Adrenal gland (tissue), 5 donors: Measurements from ENCODE around the gene SYCE1L.

Experiments
- POLR2A ChIP-seq, 2 donors: fragments of 450-650 bp; IDR thresholded peaks; one replicate each; pipeline ENCODE4 v1.6.1; 2017; ENCODE audit warnings: antibody characterized with exemption in 2 of 2, mild to moderate bottlenecking in 2 of 2, moderate library complexity in 1 of 2
- TF ChIP-seq, protein P1 (sequence below), 6 experiments: fragments of 450-650 bp in 4 of 6; fragments of 200-600 bp in 2 of 6; sonication (generic) in 1 of 6; IDR thresholded peaks; 1 replicate in 5 of 6; 2 replicates in 1 of 6; pipeline versions ENCODE4 v1.5.1 to v1.8.0; 2016 to 2021; ENCODE audit warnings: antibody characterized with exemption in 6 of 6, mild to moderate bottlenecking in 2 of 6, moderate library complexity in 1 of 6
- donor health status: DM: no; HTN: no; CAD: no.

DNA sequence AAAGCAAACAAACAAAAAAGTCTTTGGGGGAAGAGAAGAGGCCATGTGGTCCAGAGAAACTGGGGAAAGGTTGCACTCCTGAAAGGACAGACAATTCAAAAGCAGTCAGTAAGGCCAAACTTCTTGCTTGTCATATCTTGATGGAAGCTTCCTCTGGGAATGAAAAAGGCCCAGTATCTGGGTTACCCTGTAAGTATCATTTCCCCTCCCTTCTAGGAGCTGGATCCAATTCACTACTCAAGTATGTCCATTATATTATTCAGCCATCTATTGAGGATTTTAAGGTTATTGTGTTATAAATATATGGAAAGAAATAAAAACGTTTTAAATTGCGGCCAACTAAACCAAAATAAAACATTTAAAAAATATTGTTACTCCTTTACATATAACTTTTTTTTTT, 34.2 kb upstream of the SYCE1L start:
- TF ChIP-seq, protein P1, sequence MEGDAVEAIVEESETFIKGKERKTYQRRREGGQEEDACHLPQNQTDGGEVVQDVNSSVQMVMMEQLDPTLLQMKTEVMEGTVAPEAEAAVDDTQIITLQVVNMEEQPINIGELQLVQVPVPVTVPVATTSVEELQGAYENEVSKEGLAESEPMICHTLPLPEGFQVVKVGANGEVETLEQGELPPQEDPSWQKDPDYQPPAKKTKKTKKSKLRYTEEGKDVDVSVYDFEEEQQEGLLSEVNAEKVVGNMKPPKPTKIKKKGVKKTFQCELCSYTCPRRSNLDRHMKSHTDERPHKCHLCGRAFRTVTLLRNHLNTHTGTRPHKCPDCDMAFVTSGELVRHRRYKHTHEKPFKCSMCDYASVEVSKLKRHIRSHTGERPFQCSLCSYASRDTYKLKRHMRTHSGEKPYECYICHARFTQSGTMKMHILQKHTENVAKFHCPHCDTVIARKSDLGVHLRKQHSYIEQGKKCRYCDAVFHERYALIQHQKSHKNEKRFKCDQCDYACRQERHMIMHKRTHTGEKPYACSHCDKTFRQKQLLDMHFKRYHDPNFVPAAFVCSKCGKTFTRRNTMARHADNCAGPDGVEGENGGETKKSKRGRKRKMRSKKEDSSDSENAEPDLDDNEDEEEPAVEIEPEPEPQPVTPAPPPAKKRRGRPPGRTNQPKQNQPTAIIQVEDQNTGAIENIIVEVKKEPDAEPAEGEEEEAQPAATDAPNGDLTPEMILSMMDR (IDR thresholded peaks at IDR 0.05): no peak
- no peak for TF ChIP-seq POLR2A (IDR thresholded peaks at IDR 0.05)
